Measurements from ENCODE around the gene CSNK2A2.

- no peak for TF ChIP-seq CHD2 (IDR thresholded peaks at IDR 0.05; ENCODE audit: borderline replicate concordance, low read depth, low read length)
- TF ChIP-seq CTCF (IDR thresholded peaks at IDR 0.05 in 2 of 3, conservative IDR thresholded peaks at IDR 0.05 in 1 of 3; ENCODE audit: control insufficient read depth in 2 of 3, extremely low read depth in 1 of 3, insufficient read depth in 1 of 3, low read depth in 3 of 3, low read length in 3 of 3): no peak
- TF ChIP-seq BHLHE40 (IDR thresholded peaks at IDR 0.05; ENCODE audit: borderline replicate concordance in 1 of 2, low read depth in 2 of 2, low read length in 1 of 2): no peak
- TF ChIP-seq MXI1 (IDR thresholded peaks at IDR 0.05; ENCODE audit: low read depth, low read length): no peak
- no peak for TF ChIP-seq BCL11A (IDR thresholded peaks at IDR 0.05; ENCODE audit: low read depth, low read length)
Observed at GRCh38 chr16:58120234-58120633, 77.7 kb downstream of the CSNK2A2 start.

Data from GM12878 (cell line).